Measurements from ENCODE around the gene GABRA4.

Gene GABRA4

DNA sequence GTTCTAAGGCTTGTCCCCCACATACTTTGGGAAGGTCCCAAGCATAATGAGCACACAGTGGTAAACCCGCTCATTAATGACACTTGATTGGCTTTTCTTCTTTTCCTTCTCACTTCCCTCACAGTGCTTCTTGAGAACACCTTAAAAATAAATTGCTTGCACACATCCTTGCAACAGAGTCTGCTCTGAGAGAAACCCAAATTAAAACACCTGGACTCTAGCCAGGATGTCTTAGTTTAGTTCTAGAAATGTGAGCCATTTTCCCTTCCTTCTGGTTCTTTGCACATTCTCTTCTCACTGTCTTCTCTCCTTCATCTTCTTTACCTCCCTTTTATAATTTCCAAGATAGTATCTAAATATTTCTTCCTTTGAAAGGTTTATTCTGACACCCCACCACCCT is 49.0 kb downstream of the GABRA4 start:
- CTCF ChIA-PET: no interaction called here
- no peaks in the 10 kb centered on the region for H3K36me3 ChIP-seq (ENCODE audit: control insufficient read depth in 2 of 2, insufficient read depth in 1 of 2, low read length in 2 of 2)

DNA sequence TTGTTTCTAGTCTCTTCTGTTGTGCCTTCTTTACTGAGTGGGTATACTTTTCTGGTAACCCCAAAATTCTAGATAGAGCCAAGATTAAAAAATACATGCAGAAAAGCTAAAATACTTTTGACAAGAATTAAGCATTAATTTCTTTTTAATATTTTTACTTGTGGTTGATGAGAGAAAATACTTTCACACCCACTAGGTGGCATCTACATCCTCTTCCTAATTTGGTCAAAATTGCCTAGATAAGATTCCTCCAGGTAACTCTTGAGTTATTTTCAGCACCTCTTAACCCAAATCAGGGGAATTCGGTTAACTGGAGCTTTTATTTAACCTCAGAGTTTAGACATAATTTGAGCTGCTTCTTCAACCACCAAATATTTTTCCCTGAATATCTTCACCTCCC is 55.9 kb downstream of the GABRA4 start:
- CTCF ChIA-PET: interaction anchor here (1.0 kb wide), 1 partner anchor 10 kb away, joined by 3 read pairs; no protein-coding TSS in a partner anchor
- no peaks in the 10 kb centered on the region for H3K4me1 ChIP-seq (ENCODE audit: control insufficient read depth, insufficient read depth, low read length)
- H3K27ac ChIP-seq (ENCODE audit: extremely low read depth, low read depth, low read length): no peak overlapping the region
- H3K4me3 ChIP-seq (ENCODE audit: low read depth, low read length): no peak overlapping the region
- no peaks in the 10 kb centered on the region for H3K36me3 ChIP-seq (ENCODE audit: control insufficient read depth in 2 of 2, insufficient read depth in 1 of 2, low read length in 2 of 2)
- POLR2A ChIA-PET: no interaction called here
- no peak for TF ChIP-seq ZNF354C (tag by site-specific recombination; IDR thresholded peaks at IDR 0.05; ENCODE audit: borderline replicate concordance, low read depth)
- no peaks in the 10 kb centered on the region for H3K9me3 ChIP-seq (ENCODE audit: control insufficient read depth, insufficient read depth, low read depth, low read length)

More for the DNA sequence above, 49.0 kb downstream of the GABRA4 start:
- POLR2A ChIA-PET: no interaction called here
- H3K4me1 ChIP-seq (ENCODE audit: control insufficient read depth, insufficient read depth, low read length): no peaks in the 10 kb centered on the region
- TF ChIP-seq ZNF768 (tag by site-specific recombination; IDR thresholded peaks at IDR 0.05) (no peak), ZNF132 (tag by site-specific recombination; IDR thresholded peaks at IDR 0.05; ENCODE audit: borderline replicate concordance) (no peak), ZNF366 (tag by site-specific recombination; conservative IDR thresholded peaks at IDR 0.05) (no peak), ZNF211 (tag by site-specific recombination; IDR thresholded peaks at IDR 0.05; ENCODE audit: low read depth) (no peak), ZFP3 (tag by site-specific recombination; IDR thresholded peaks at IDR 0.05; ENCODE audit: low read depth) (no peak), SCRT1 (tag by site-specific recombination; IDR thresholded peaks at IDR 0.05; ENCODE audit: borderline replicate concordance) (no peak), ZNF558 (tag by site-specific recombination; IDR thresholded peaks at IDR 0.05) (no peak), ZNF324 (tag by site-specific recombination; IDR thresholded peaks at IDR 0.05) (no peak), ZNF138 (tag by site-specific recombination; IDR thresholded peaks at IDR 0.05; ENCODE audit: borderline replicate concordance) (no peak), BCL11A (tag by site-specific recombination; IDR thresholded peaks at IDR 0.05; ENCODE audit: low read depth) (no peak), ZNF585B (tag by site-specific recombination; IDR thresholded peaks at IDR 0.05) (no peak), OVOL3 (tag by site-specific recombination; IDR thresholded peaks at IDR 0.05) (no peak)
- TF ChIP-seq, protein P1, sequence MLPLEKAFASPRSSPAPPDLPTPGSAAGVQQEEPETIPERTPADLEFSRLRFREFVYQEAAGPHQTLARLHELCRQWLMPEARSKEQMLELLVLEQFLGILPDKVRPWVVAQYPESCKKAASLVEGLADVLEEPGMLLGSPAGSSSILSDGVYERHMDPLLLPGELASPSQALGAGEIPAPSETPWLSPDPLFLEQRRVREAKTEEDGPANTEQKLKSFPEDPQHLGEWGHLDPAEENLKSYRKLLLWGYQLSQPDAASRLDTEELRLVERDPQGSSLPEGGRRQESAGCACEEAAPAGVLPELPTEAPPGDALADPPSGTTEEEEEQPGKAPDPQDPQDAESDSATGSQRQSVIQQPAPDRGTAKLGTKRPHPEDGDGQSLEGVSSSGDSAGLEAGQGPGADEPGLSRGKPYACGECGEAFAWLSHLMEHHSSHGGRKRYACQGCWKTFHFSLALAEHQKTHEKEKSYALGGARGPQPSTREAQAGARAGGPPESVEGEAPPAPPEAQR (tag by site-specific recombination; IDR thresholded peaks at IDR 0.05): no peak
- TF ChIP-seq, protein P2, sequence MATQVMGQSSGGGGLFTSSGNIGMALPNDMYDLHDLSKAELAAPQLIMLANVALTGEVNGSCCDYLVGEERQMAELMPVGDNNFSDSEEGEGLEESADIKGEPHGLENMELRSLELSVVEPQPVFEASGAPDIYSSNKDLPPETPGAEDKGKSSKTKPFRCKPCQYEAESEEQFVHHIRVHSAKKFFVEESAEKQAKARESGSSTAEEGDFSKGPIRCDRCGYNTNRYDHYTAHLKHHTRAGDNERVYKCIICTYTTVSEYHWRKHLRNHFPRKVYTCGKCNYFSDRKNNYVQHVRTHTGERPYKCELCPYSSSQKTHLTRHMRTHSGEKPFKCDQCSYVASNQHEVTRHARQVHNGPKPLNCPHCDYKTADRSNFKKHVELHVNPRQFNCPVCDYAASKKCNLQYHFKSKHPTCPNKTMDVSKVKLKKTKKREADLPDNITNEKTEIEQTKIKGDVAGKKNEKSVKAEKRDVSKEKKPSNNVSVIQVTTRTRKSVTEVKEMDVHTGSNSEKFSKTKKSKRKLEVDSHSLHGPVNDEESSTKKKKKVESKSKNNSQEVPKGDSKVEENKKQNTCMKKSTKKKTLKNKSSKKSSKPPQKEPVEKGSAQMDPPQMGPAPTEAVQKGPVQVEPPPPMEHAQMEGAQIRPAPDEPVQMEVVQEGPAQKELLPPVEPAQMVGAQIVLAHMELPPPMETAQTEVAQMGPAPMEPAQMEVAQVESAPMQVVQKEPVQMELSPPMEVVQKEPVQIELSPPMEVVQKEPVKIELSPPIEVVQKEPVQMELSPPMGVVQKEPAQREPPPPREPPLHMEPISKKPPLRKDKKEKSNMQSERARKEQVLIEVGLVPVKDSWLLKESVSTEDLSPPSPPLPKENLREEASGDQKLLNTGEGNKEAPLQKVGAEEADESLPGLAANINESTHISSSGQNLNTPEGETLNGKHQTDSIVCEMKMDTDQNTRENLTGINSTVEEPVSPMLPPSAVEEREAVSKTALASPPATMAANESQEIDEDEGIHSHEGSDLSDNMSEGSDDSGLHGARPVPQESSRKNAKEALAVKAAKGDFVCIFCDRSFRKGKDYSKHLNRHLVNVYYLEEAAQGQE (tag by site-specific recombination; IDR thresholded peaks at IDR 0.05): no peak
- TF ChIP-seq, protein P3, sequence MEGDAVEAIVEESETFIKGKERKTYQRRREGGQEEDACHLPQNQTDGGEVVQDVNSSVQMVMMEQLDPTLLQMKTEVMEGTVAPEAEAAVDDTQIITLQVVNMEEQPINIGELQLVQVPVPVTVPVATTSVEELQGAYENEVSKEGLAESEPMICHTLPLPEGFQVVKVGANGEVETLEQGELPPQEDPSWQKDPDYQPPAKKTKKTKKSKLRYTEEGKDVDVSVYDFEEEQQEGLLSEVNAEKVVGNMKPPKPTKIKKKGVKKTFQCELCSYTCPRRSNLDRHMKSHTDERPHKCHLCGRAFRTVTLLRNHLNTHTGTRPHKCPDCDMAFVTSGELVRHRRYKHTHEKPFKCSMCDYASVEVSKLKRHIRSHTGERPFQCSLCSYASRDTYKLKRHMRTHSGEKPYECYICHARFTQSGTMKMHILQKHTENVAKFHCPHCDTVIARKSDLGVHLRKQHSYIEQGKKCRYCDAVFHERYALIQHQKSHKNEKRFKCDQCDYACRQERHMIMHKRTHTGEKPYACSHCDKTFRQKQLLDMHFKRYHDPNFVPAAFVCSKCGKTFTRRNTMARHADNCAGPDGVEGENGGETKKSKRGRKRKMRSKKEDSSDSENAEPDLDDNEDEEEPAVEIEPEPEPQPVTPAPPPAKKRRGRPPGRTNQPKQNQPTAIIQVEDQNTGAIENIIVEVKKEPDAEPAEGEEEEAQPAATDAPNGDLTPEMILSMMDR (tag by site-specific recombination; IDR thresholded peaks at IDR 0.05): no peak
- no peak overlapping the region for H3K4me3 ChIP-seq (ENCODE audit: low read depth, low read length)
- no peaks in the 10 kb centered on the region for H3K9me3 ChIP-seq (ENCODE audit: control insufficient read depth, insufficient read depth, low read depth, low read length)
- no peak overlapping the region for H3K27ac ChIP-seq (ENCODE audit: extremely low read depth, low read depth, low read length)

DNA sequence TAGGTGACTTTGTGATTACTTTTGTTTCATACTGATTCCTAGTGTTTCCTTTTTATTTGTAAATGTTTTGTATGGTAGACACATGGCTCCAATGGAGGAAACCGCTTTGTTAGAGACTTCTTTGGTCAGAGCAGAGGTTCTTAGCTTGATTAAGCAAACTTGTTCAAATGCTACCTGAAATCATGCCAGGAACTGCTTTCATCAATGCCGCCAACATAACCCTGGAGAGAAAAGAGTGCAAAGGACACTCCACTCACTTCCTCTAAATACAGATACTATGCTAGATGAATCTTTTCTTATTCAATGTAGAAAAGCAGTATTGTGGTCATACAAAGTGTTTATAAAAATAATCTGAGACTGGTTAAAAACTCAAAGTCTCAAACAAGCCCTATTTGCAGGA is 58.7 kb downstream of the GABRA4 start:
- ChIA-PET CTCF (no interaction called here), POLR2A (no interaction called here)
- H3K27ac ChIP-seq (ENCODE audit: extremely low read depth, low read depth, low read length): no peak overlapping the region
- no peaks in the 10 kb centered on the region for H3K9me3 ChIP-seq (ENCODE audit: control insufficient read depth, insufficient read depth, low read depth, low read length)
- H3K4me1 ChIP-seq (ENCODE audit: control insufficient read depth, insufficient read depth, low read length): no peaks in the 10 kb centered on the region
- H3K4me3 ChIP-seq (ENCODE audit: low read depth, low read length): no peak overlapping the region
- H3K36me3 ChIP-seq (ENCODE audit: control insufficient read depth in 2 of 2, insufficient read depth in 1 of 2, low read length in 2 of 2): no peaks in the 10 kb centered on the region
- TF ChIP-seq OSR2 (tag by site-specific recombination; IDR thresholded peaks at IDR 0.05) (no peak), ZNF785 (tag by site-specific recombination; IDR thresholded peaks at IDR 0.05) (no peak), ZBTB7A (tag by site-specific recombination; IDR thresholded peaks at IDR 0.05; ENCODE audit: low read depth) (no peak), ZNF184 (tag by site-specific recombination; IDR thresholded peaks at IDR 0.05) (no peak)
- TF ChIP-seq, protein P4, sequence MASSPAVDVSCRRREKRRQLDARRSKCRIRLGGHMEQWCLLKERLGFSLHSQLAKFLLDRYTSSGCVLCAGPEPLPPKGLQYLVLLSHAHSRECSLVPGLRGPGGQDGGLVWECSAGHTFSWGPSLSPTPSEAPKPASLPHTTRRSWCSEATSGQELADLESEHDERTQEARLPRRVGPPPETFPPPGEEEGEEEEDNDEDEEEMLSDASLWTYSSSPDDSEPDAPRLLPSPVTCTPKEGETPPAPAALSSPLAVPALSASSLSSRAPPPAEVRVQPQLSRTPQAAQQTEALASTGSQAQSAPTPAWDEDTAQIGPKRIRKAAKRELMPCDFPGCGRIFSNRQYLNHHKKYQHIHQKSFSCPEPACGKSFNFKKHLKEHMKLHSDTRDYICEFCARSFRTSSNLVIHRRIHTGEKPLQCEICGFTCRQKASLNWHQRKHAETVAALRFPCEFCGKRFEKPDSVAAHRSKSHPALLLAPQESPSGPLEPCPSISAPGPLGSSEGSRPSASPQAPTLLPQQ (tag by site-specific recombination; IDR thresholded peaks at IDR 0.05): no peak
- TF ChIP-seq, protein P5, sequence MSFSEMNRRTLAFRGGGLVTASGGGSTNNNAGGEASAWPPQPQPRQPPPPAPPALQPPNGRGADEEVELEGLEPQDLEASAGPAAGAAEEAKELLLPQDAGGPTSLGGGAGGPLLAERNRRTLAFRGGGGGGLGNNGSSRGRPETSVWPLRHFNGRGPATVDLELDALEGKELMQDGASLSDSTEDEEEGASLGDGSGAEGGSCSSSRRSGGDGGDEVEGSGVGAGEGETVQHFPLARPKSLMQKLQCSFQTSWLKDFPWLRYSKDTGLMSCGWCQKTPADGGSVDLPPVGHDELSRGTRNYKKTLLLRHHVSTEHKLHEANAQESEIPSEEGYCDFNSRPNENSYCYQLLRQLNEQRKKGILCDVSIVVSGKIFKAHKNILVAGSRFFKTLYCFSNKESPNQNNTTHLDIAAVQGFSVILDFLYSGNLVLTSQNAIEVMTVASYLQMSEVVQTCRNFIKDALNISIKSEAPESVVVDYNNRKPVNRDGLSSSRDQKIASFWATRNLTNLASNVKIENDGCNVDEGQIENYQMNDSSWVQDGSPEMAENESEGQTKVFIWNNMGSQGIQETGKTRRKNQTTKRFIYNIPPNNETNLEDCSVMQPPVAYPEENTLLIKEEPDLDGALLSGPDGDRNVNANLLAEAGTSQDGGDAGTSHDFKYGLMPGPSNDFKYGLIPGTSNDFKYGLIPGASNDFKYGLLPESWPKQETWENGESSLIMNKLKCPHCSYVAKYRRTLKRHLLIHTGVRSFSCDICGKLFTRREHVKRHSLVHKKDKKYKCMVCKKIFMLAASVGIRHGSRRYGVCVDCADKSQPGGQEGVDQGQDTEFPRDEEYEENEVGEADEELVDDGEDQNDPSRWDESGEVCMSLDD (tag by site-specific recombination; IDR thresholded peaks at IDR 0.05): no peak
